CD14-positive monocyte (primary cell): ENCODE measurements around the gene SLX4. TPM values are rescaled to one million over a fixed set of nuclear protein-coding genes. Genes with fewer than 3 reads are reported as not detected.
"Not testable (repeated sequence)": the region's sequence is repeated elsewhere in the genome, so short reads cannot be mapped to it uniquely, and the experiment has no call there.

Experiments used
- DNase-seq, 3 donors: peaks; one replicate each; pipeline ENCODE4 v3.0.0-alpha.2; 2011 to 2022
- H2AFZ ChIP-seq: 2 replicates; pipeline ENCODE4 v1.6.0; 2012; ENCODE audit warnings: mild to moderate bottlenecking, low read depth, low read length, inconsistent platforms; ENCODE audit not compliant: insufficient read depth, poor library complexity, severe bottlenecking
- H3K27ac ChIP-seq, 2 donors: 1 replicate in 1 of 2; 2 replicates in 1 of 2; pipeline ENCODE4 v1.5.1; 2012 to 2013; ENCODE audit warnings: low read length in 2 of 2, control low read depth in 1 of 2, inconsistent platforms in 1 of 2, low read depth in 1 of 2, mild to moderate bottlenecking in 1 of 2
- H3K27me3 ChIP-seq, 2 donors: one replicate each; pipeline versions ENCODE4 v1.6.0 to v1.6.1; 2011 to 2013; ENCODE audit warnings: low read length in 2 of 2; ENCODE audit not compliant: control insufficient read depth in 2 of 2, insufficient read depth in 2 of 2
- H3K36me3 ChIP-seq, 2 donors: replicated peaks in 1 of 2; 1 replicate in 1 of 2; 2 replicates in 1 of 2; pipeline versions ENCODE4 v1.5.1 to v1.6.1; 2012 to 2013; ENCODE audit warnings: low read length in 2 of 2, control low read depth in 1 of 2, inconsistent platforms in 1 of 2, mild to moderate bottlenecking in 1 of 2; ENCODE audit not compliant: insufficient read depth in 2 of 2, control insufficient read depth in 1 of 2
- H3K4me1 ChIP-seq, 2 donors: 1 replicate in 1 of 2; 2 replicates in 1 of 2; pipeline versions ENCODE4 v1.5.1 to v1.6.1; 2012 to 2013; ENCODE audit warnings: low read length in 2 of 2, control low read depth in 1 of 2, inconsistent platforms in 1 of 2, mild to moderate bottlenecking in 1 of 2, moderate library complexity in 1 of 2; ENCODE audit not compliant: insufficient read depth in 2 of 2, control insufficient read depth in 1 of 2
- H3K4me2 ChIP-seq: replicated peaks from 2 replicates; pipeline ENCODE3; 2012; ENCODE audit warnings: low read length, moderate library complexity, mild to moderate bottlenecking; ENCODE audit not compliant: poor library complexity, severe bottlenecking; ENCODE audit errors: extremely low read depth
- H3K4me3 ChIP-seq, 3 experiments: fragments of 200-600 bp in 1 of 3; sonication (generic) in 1 of 3; replicated peaks in 1 of 3; 1 replicate in 2 of 3; 2 replicates in 1 of 3; pipeline ENCODE4 v1.5.1; 2011 to 2013; ENCODE audit warnings: low read length in 3 of 3, mild to moderate bottlenecking in 3 of 3, control low read depth in 2 of 3, low read depth in 2 of 3, inconsistent platforms in 1 of 3, moderate library complexity in 1 of 3
- H3K79me2 ChIP-seq: 2 replicates; pipeline ENCODE4 v1.6.0; 2012; ENCODE audit warnings: mild to moderate bottlenecking, control low read depth, inconsistent platforms, low read length, moderate library complexity; ENCODE audit not compliant: insufficient read depth
- H3K9ac ChIP-seq: 2 replicates; pipeline ENCODE4 v1.6.0; 2017; ENCODE audit warnings: low read length, mild to moderate bottlenecking; ENCODE audit not compliant: insufficient read depth, poor library complexity, severe bottlenecking
- H3K9me3 ChIP-seq, 2 donors: replicated peaks in 1 of 2; 1 replicate in 1 of 2; 2 replicates in 1 of 2; pipeline versions ENCODE4 v1.5.1 to v1.6.1; 2012 to 2013; ENCODE audit warnings: low read length in 2 of 2, control low read depth in 1 of 2; ENCODE audit not compliant: control insufficient read depth in 1 of 2, insufficient read depth in 1 of 2
- H4K20me1 ChIP-seq: 2 replicates; pipeline ENCODE4 v1.6.0; 2012; ENCODE audit warnings: mild to moderate bottlenecking, low read length, control low read depth, moderate library complexity; ENCODE audit not compliant: insufficient read depth
- H3K27ac Mint-ChIP-seq, 7 donors: one replicate each; pipeline ENCODE4 v1.8.0; 2020; ENCODE audit warnings: mild to moderate bottlenecking in 7 of 7, mixed read lengths in 7 of 7, moderate library complexity in 6 of 7, inconsistent platforms in 2 of 7
- H3K27me3 Mint-ChIP-seq, 3 donors: one replicate each; pipeline ENCODE4 v1.8.0; 2021 to 2022; ENCODE audit warnings: low read depth in 3 of 3, mild to moderate bottlenecking in 3 of 3, mixed read lengths in 3 of 3, moderate library complexity in 3 of 3, inconsistent platforms in 1 of 3
- H3K36me3 Mint-ChIP-seq, 2 donors: one replicate each; pipeline ENCODE4 v1.8.0; 2020; ENCODE audit warnings: mixed read lengths in 2 of 2, inconsistent platforms in 1 of 2, mild to moderate bottlenecking in 1 of 2
- H3K4me1 Mint-ChIP-seq: one replicate; pipeline ENCODE4 v1.8.0; 2020; ENCODE audit warnings: mild to moderate bottlenecking, mixed read lengths
- H3K4me3 Mint-ChIP-seq, 2 donors: one replicate each; pipeline ENCODE4 v1.8.0; 2020; ENCODE audit warnings: mild to moderate bottlenecking in 2 of 2, mixed read lengths in 2 of 2, moderate library complexity in 1 of 2
- H3K9me3 Mint-ChIP-seq, 7 donors: one replicate each; pipeline ENCODE4 v1.8.0; 2020 to 2022; ENCODE audit warnings: mixed read lengths in 7 of 7, mild to moderate bottlenecking in 6 of 7, moderate library complexity in 6 of 7, inconsistent platforms in 2 of 7
- CTCF ChIP-seq: fragments of 200-600 bp; IDR thresholded peaks from one replicate; pipeline ENCODE4 v1.8.0; 2022; ENCODE audit warnings: antibody characterized with exemption, mild to moderate bottlenecking
- whole genome bisulfite sequencing: methylation state at CpG from one replicate; pipeline ENCODE4 v1.1.5; 2013; ENCODE audit warnings: missing lambda C conversion rate; ENCODE audit not compliant: insufficient coverage; 5-methylcytosine and 5-hydroxymethylcytosine counted together
- intact Hi-C, 2 donors: fragments of 100-400 bp; cut with micrococcal nuclease; formaldehyde crosslinking; loops; one replicate each; pipeline versions ENCODE4 v1.15.0 to v1.15.1; 2023
- polyA plus RNA-seq, 3 donors: library from polyadenylated mRNA; depleted of rRNA in 1 of 3; unstranded in 2 of 3; stranded (reverse) in 1 of 3; fragments of 300-500 nt in 2 of 3; fragments of >200 nt in 1 of 3; fragmentation: Illumina TruSeq in 2 of 3; gene quantifications; 1 replicate in 2 of 3; 2 replicates in 1 of 3; pipeline ENCODE4 v1.2.3, GENCODE V29; 2012 to 2021

The SLX4 gene
- polyA plus RNA-seq, 3 donors: 0.12 to 2.4 (median 0.71) TPM

- no peak overlapping the region for H3K4me3 Mint-ChIP-seq
These were observed 45.4 kb upstream of the SLX4 start for GRCh38 chr16:3656491-3657468.

GRCh38 chr16:3656160-3656490, 44.7 kb upstream of the SLX4 start:
- H3K36me3 ChIP-seq: peaks cover 64 to 86% of the 10 kb centered on the region in 2 donors
- DNase-seq, H4K20me1 ChIP-seq, H3K9ac ChIP-seq, H3K4me1 ChIP-seq, H3K27me3 ChIP-seq, intact Hi-C loops, H3K4me1 Mint-ChIP-seq, H3K9me3 ChIP-seq, H3K9me3 Mint-ChIP-seq, H3K4me2 ChIP-seq, H3K27ac ChIP-seq, H2AFZ ChIP-seq, H3K79me2 ChIP-seq, H3K27ac Mint-ChIP-seq, H3K4me3 Mint-ChIP-seq, H3K4me3 ChIP-seq, H3K27me3 Mint-ChIP-seq: not testable (repeated sequence)
- H3K36me3 Mint-ChIP-seq: peaks cover 71 to 89% of the 10 kb centered on the region in 2 donors
- WGBS: 100% methylated on average over 2 of the region's 10 CpGs

More at GRCh38 chr16:3656491-3657468, 45.4 kb upstream of the SLX4 start:
- no peaks in the 10 kb centered on the region for H3K27me3 ChIP-seq
- peaks cover 65 to 86% of the 10 kb centered on the region in 2 donors for H3K36me3 ChIP-seq
- H3K9me3 Mint-ChIP-seq: peaks cover 0 to 2% (median 0%) of the 10 kb centered on the region in 7 donors
- H3K27ac ChIP-seq: no peak overlapping the region
- H3K4me3 ChIP-seq: no peak overlapping the region
- intact Hi-C loops: no loop called here
- no peak overlapping the region for H2AFZ ChIP-seq
- H3K27me3 Mint-ChIP-seq: no peaks in the 10 kb centered on the region
- no peaks in the 10 kb centered on the region for H3K9me3 ChIP-seq
- no peak overlapping the region for H3K4me2 ChIP-seq
- no peak overlapping the region for H3K27ac Mint-ChIP-seq
- H3K4me1 ChIP-seq: no peaks in the 10 kb centered on the region
- H3K4me1 Mint-ChIP-seq: peaks cover 1% of the 10 kb centered on the region
- WGBS: 98% methylated on average over 39 of the region's 42 CpGs
- H3K36me3 Mint-ChIP-seq: peaks cover 70 to 89% of the 10 kb centered on the region in 2 donors
- H4K20me1 ChIP-seq: no peaks in the 10 kb centered on the region
- no peak overlapping the region for H3K9ac ChIP-seq
- H3K79me2 ChIP-seq: no peaks in the 10 kb centered on the region
- no peak for TF ChIP-seq CTCF
- DNase-seq: no peak
